Neural progenitor cell (in vitro differentiated cells): ENCODE data around the gene UBE2Z. TPM values are rescaled to one million over a fixed set of nuclear protein-coding genes. Genes with fewer than 3 reads are reported as not detected.
A peak's percentile ranks its signal among the peaks of the same experiment; 100 is the strongest.
"Not testable (repeated sequence)": the region's sequence is repeated elsewhere in the genome, so short reads cannot be mapped to it uniquely, and the experiment has no call there.

Source experiments
- DNase-seq: peaks from one replicate; pipeline ENCODE4 v3.0.0-alpha.2; 2016; ENCODE audit warnings: low spot score
- H2AFZ ChIP-seq: fragments of 200-600 bp; sonication (generic); replicated peaks from 2 replicates; pipeline ENCODE4 v1.6.1; 2016; ENCODE audit warnings: antibody characterized with exemption
- H3F3A ChIP-seq: fragments of 200-600 bp; sonication (generic); 2 replicates; pipeline ENCODE4 v1.6.1; 2016; ENCODE audit warnings: antibody characterized with exemption, low read depth
- H3K27ac ChIP-seq: fragments of 200-600 bp; sonication (generic); 2 replicates; pipeline ENCODE4 v1.5.1; 2016; ENCODE audit warnings: mild to moderate bottlenecking
- H3K27me3 ChIP-seq: fragments of 200-600 bp; sonication (generic); 2 replicates; pipeline ENCODE4 v1.6.1; 2016; ENCODE audit warnings: mild to moderate bottlenecking, moderate library complexity
- H3K36me3 ChIP-seq: fragments of 200-600 bp; sonication (generic); 2 replicates; pipeline ENCODE4 v1.5.1; 2016
- H3K4me1 ChIP-seq: fragments of 200-600 bp; sonication (generic); 2 replicates; pipeline ENCODE4 v1.6.1; 2016; ENCODE audit warnings: mixed run types
- H3K4me2 ChIP-seq: fragments of 200-600 bp; sonication (generic); 2 replicates; pipeline ENCODE4 v1.6.1; 2016
- H3K4me3 ChIP-seq: fragments of 200-600 bp; sonication (generic); 2 replicates; pipeline ENCODE4 v1.5.1; 2016
- H3K79me2 ChIP-seq: fragments of 200-600 bp; sonication (generic); 2 replicates; pipeline ENCODE4 v1.6.1; 2016; ENCODE audit warnings: low read depth
- H3K9ac ChIP-seq: fragments of 200-600 bp; sonication (generic); 2 replicates; pipeline ENCODE4 v1.6.1; 2016
- H3K9me3 ChIP-seq: fragments of 200-600 bp; sonication (generic); 2 replicates; pipeline ENCODE4 v1.5.1; 2016; ENCODE audit warnings: low read depth
- H4K20me1 ChIP-seq: fragments of 200-600 bp; sonication (generic); 2 replicates; pipeline ENCODE4 v1.6.1; 2016; ENCODE audit warnings: low read depth
- H3K27ac Mint-ChIP-seq: 3 replicates; pipeline ENCODE4 v1.8.0; 2021; ENCODE audit warnings: mixed read lengths
- H3K27me3 Mint-ChIP-seq: 2 replicates; pipeline ENCODE4 v1.8.0; 2022; ENCODE audit warnings: low read depth, mild to moderate bottlenecking, inconsistent platforms, moderate library complexity, mixed read lengths; ENCODE audit not compliant: insufficient read depth
- H3K36me3 Mint-ChIP-seq: 3 replicates; pipeline ENCODE4 v1.8.0; 2021; ENCODE audit warnings: mixed read lengths
- H3K4me1 Mint-ChIP-seq: 3 replicates; pipeline ENCODE4 v1.8.0; 2021; ENCODE audit warnings: mixed read lengths
- H3K4me3 Mint-ChIP-seq: 3 replicates; pipeline ENCODE4 v1.8.0; 2021; ENCODE audit warnings: mild to moderate bottlenecking, moderate library complexity, mixed read lengths
- H3K9me3 Mint-ChIP-seq: 3 replicates; pipeline ENCODE4 v1.8.0; 2020; ENCODE audit warnings: mixed read lengths
- CTCF ChIP-seq: fragments of 200-600 bp; sonication (generic); IDR thresholded peaks from 2 replicates; pipeline ENCODE4 v1.5.1; 2017; ENCODE audit warnings: antibody characterized with exemption, mild to moderate bottlenecking
- EZH2 ChIP-seq: fragments of 200-600 bp; sonication (generic); IDR thresholded peaks from 2 replicates; pipeline ENCODE4 v1.6.1; 2017; ENCODE audit warnings: antibody characterized with exemption, mild to moderate bottlenecking, moderate library complexity
- EZH2phosphoT487 ChIP-seq: fragments of 200-600 bp; sonication (generic); IDR thresholded peaks from 2 replicates; pipeline ENCODE4 v1.6.1; 2017; ENCODE audit warnings: antibody characterized with exemption
- total RNA-seq: library from RNA; depleted of rRNA; stranded (reverse); fragments of >200 nt; gene quantifications from 2 replicates; pipeline ENCODE4 v1.2.3, GENCODE V29; 2015; ENCODE audit warnings: low replicate concordance

Gene UBE2Z
- total RNA-seq, 1 donor from 2014 or later: 45.5 TPM

DNA sequence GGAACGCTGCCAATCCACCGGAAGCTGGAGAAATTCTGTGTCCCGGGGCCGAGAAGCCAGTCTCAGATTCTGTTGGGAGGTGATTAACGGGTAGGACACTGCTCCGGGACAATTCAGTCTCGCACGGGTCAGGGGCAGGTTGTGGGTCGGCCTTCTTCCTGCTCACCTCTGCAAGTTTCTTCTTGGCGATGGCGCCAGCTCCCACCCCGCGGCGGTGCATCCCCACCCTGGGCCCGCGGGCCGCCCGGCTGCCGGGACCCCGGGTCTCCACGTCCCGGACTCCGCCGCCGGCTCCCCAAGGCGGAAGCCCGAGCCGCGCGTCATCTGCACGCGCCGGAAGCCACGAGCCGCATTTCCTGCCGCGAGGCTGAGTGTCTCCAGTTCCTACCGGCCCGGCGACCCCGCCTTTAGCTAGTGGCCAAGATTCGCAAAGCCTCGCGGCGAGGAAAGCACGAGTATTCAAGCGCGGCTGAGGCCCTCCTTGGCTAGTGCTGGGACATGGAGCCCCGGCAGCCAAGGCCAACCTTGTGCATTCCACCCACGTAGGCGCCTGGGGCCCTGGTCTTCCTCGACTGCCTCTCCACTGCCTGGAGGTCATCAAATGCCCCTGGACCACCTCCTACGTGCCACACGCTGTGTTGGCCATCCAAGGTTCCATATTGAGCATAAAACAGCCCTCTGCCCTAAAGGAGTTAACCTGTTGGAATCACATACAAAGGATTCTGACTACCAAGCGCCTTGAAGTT, 36.5 kb downstream of the UBE2Z start, which contains the start of gene SNF8:
Gene SNF8, minus strand, starts transcription at position 328 of the 746 bp plus-strand sequence. Its CDS starts 108 bp downstream, at position 220.
- H3K4me3 Mint-ChIP-seq: peak within 1 kb of the TSS; percentile 98

GRCh38 chr17:48945261-48945651, 37.0 kb downstream of the UBE2Z start:
- not testable (repeated sequence) for H3K9me3 Mint-ChIP-seq

More for the DNA sequence above, 36.5 kb downstream of the UBE2Z start, which contains the start of gene SNF8:
- Mint-ChIP-seq H3K27me3 (peaks cover 10% of the 10 kb centered on the region), H3K27ac (peak within 1 kb of the TSS; percentile 85), H3K4me1 (peaks cover 12% of the 10 kb centered on the region), H3K36me3 (peaks cover 8% of the 10 kb centered on the region), H3K9me3 (no peaks in the 10 kb centered on the region)
- peaks cover 20% of the 10 kb centered on the region for H4K20me1 ChIP-seq
- H3K9me3 ChIP-seq: no peaks in the 10 kb centered on the region
- peak within 1 kb of the TSS; percentile 95 for H2AFZ ChIP-seq
- no peaks in the 10 kb centered on the region for H3K27me3 ChIP-seq
- H3K4me1 ChIP-seq: peaks cover 5% of the 10 kb centered on the region
- H3K4me2 ChIP-seq: peak within 1 kb of the TSS; percentile 94
- H3K9ac ChIP-seq: peak within 1 kb of the TSS; percentile 93
- no peaks in the 10 kb centered on the region for H3K36me3 ChIP-seq
- peak within 1 kb of the TSS; percentile 92 for H3K27ac ChIP-seq
- H3K4me3 ChIP-seq: peak within 1 kb of the TSS; percentile 95
- DNase-seq: peak; percentile 97
- peaks cover 14% of the 10 kb centered on the region for H3F3A ChIP-seq
- TF ChIP-seq EZH2phosphoT487 (peak; percentile 52), EZH2 (no peak)
- peaks cover 33% of the 10 kb centered on the region for H3K79me2 ChIP-seq

GRCh38 chr17:48951572-48951971, 43.4 kb downstream of the UBE2Z start:
- no peak overlapping the region for H3K27ac ChIP-seq
- TF ChIP-seq EZH2: no peak
- H3K4me2 ChIP-seq: no peak overlapping the region
- H3K27me3 Mint-ChIP-seq: peaks cover 5% of the 10 kb centered on the region
- H3K27me3 ChIP-seq: no peaks in the 10 kb centered on the region
- peaks cover 8% of the 10 kb centered on the region for H3K4me1 ChIP-seq
- H3F3A ChIP-seq: peaks cover 3% of the 10 kb centered on the region
- no peaks in the 10 kb centered on the region for H3K36me3 ChIP-seq
- H3K4me3 ChIP-seq: no peak overlapping the region
- no peaks in the 10 kb centered on the region for H4K20me1 ChIP-seq
- no peaks in the 10 kb centered on the region for H3K79me2 ChIP-seq
- no peak overlapping the region for H2AFZ ChIP-seq
- no peak overlapping the region for H3K9ac ChIP-seq
- no peaks in the 10 kb centered on the region for H3K9me3 ChIP-seq
- no peaks in the 10 kb centered on the region for H3K36me3 Mint-ChIP-seq
- no peak for DNase-seq
- no peaks in the 10 kb centered on the region for H3K9me3 Mint-ChIP-seq
- no peak overlapping the region for H3K27ac Mint-ChIP-seq
- peaks cover 15% of the 10 kb centered on the region for H3K4me1 Mint-ChIP-seq
- H3K4me3 Mint-ChIP-seq: no peak overlapping the region

More at GRCh38 chr17:48945261-48945651, 37.0 kb downstream of the UBE2Z start:
- H3F3A ChIP-seq: peaks cover 14% of the 10 kb centered on the region
- peaks cover 12% of the 10 kb centered on the region for H3K4me1 Mint-ChIP-seq
- H3K4me3 ChIP-seq: peak overlapping the region; percentile 95
- not testable (repeated sequence) for H3K36me3 Mint-ChIP-seq, H3K4me1 ChIP-seq, H3K27me3 Mint-ChIP-seq, H3K27me3 ChIP-seq, DNase-seq, H3K9me3 ChIP-seq, H3K36me3 ChIP-seq
- H3K9ac ChIP-seq: peak overlapping the region; percentile 93
- peaks cover 20% of the 10 kb centered on the region for H4K20me1 ChIP-seq
- H3K27ac ChIP-seq: peak overlapping the region; percentile 92
- peak overlapping the region; percentile 98 for H3K4me3 Mint-ChIP-seq
- H3K27ac Mint-ChIP-seq: peak overlapping the region; percentile 85
- peak overlapping the region; percentile 94 for H3K4me2 ChIP-seq
- H3K79me2 ChIP-seq: peaks cover 33% of the 10 kb centered on the region
- peak overlapping the region; percentile 95 for H2AFZ ChIP-seq

DNA sequence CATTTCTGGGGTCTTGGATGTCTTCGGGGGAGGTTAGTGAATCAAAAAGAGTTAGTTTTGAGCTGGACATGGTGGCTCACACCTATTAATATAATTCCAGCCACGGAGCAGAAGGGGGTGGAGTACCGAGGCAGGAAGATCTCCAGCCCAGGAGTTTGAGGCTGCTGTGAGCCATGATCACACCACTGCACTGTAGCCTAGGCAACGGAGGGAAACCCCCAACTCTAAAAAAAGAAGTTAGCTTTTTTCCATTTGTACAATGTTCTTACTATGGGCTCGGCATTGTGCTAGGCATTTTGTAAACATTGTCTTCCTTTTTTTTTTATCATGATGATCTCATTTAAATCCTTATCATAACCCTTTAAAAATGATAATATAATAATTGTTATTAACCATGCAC, 44.7 kb downstream of the UBE2Z start:
- DNase-seq: no peak
- H3F3A ChIP-seq: peaks cover 6% of the 10 kb centered on the region
- no peaks in the 10 kb centered on the region for H4K20me1 ChIP-seq
- H3K27me3 ChIP-seq: no peaks in the 10 kb centered on the region
- Mint-ChIP-seq H3K4me3 (peak overlapping the region; percentile 7), H3K27ac (peak overlapping the region; percentile 86), H3K9me3 (no peaks in the 10 kb centered on the region), H3K27me3 (peaks cover 4% of the 10 kb centered on the region), H3K4me1 (peaks cover 16% of the 10 kb centered on the region), H3K36me3 (no peaks in the 10 kb centered on the region)
- H3K9me3 ChIP-seq: no peaks in the 10 kb centered on the region
- no peaks in the 10 kb centered on the region for H3K79me2 ChIP-seq
- no peak overlapping the region for H3K4me2 ChIP-seq
- H3K9ac ChIP-seq: no peak overlapping the region
- H3K4me3 ChIP-seq: no peak overlapping the region
- TF ChIP-seq CTCF (no peak), EZH2phosphoT487 (no peak), EZH2 (no peak)
- no peaks in the 10 kb centered on the region for H3K36me3 ChIP-seq
- no peak overlapping the region for H2AFZ ChIP-seq
- H3K4me1 ChIP-seq: peaks cover 8% of the 10 kb centered on the region
- no peak overlapping the region for H3K27ac ChIP-seq
